ENCODE measurements around the gene MAGOHB.

DNA sequence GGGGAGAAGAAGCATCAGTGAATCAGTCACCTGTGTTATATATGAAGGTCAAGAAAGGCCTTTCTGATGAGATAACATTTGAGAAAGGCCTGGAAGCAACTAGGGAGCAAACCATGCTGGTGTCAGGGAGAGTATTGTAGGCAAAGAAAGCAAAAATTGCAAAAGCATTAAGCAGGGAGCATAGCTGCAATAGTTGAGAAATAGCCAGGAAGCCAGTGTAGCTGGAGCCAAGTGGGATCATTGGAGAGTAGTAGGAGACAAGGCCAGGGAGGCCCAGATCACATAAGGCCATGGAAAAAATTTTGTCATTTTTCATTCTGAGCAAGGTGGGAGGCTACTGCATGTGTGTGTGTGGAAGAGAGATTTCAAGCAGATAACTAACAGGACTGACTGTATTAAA, 18.8 kb upstream of the MAGOHB start:
- TF ChIP-seq CTCF (IDR thresholded peaks at IDR 0.05) (no peak), POLR2AphosphoS5 (IDR thresholded peaks at IDR 0.05) (no peak)
